Urinary bladder (tissue), 4 donors: ENCODE results near the gene HPGD. TPM values are rescaled to one million over a fixed set of nuclear protein-coding genes. Genes with fewer than 3 reads are reported as not detected.

Experiments
- DNase-seq: peaks from one replicate; pipeline ENCODE4 v3.0.0-alpha.2; 2015; ENCODE audit errors: extremely low spot score
- H3K27ac ChIP-seq: one replicate; pipeline ENCODE4 v1.5.1; 2013; ENCODE audit warnings: low read depth, mild to moderate bottlenecking, moderate library complexity
- H3K36me3 ChIP-seq: one replicate; pipeline ENCODE4 v1.6.1; 2013; ENCODE audit warnings: mild to moderate bottlenecking, moderate library complexity; ENCODE audit not compliant: insufficient read depth
- H3K4me1 ChIP-seq: one replicate; pipeline ENCODE4 v1.6.1; 2013; ENCODE audit warnings: mild to moderate bottlenecking, moderate library complexity; ENCODE audit not compliant: insufficient read depth
- H3K4me3 ChIP-seq: one replicate; pipeline ENCODE4 v1.5.1; 2013; ENCODE audit warnings: low read depth, low read length
- WGBS: extraction: QIAGEN DNeasy Blood & Tissue Kit; methylation state at CpG from one replicate; pipeline ENCODE4 v1.1.7; 2013; 5-methylcytosine and 5-hydroxymethylcytosine counted together
- polyA plus RNA-seq: library from polyadenylated mRNA; stranded (reverse); fragments of 200-250 nt; gene quantifications from one replicate; pipeline ENCODE4 v1.2.3, GENCODE V29; 2013
- total RNA-seq: library from RNA; depleted of rRNA; stranded (reverse); fragments of >200 nt; gene quantifications from one replicate; pipeline ENCODE4 v1.2.3, GENCODE V29; 2014
- donor health status: healthy with polysubstance abuse.
- donor health status: healthy.

Gene HPGD
- total and polyA plus RNA-seq, 2 donors: 51.6 to 148 TPM

DNA sequence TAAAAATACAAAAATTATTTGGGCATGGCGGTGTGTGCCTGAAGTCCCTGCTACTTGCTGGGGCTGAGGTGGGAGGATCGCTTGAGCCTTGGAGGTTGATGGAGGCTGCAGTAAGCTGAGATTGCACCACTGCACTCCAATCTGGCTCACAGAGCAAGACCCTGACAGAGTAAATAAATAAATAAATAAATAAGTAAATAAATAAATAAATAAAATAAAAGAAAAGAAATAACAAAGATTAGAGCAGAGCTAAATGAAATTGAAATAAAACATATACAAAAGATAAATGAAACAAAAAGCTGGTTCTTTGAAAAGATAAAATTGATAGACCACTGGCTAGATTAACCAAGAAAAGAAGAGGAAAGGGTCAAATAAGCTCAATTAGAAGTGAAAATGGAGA, 43.1 kb downstream of the HPGD start:
- no peak overlapping the region for H3K4me3 ChIP-seq
- over 99% methylated on average over 2 of the region's 2 CpGs for WGBS
- H3K4me1 ChIP-seq: no peaks in the 10 kb centered on the region
- no peaks in the 10 kb centered on the region for H3K36me3 ChIP-seq
- DNase-seq: no peak
- H3K27ac ChIP-seq: no peak overlapping the region

- 89% methylated on average over 3 of the region's 3 CpGs for WGBS
- Histone ChIP-seq H3K36me3 (no peaks in the 10 kb centered on the region), H3K4me1 (no peaks in the 10 kb centered on the region), H3K27ac (no peak overlapping the region), H3K4me3 (no peak overlapping the region)
- DNase-seq: no peak
Observed at GRCh38 chr4:174475528-174475927, 46.8 kb downstream of the HPGD start.

GRCh38 chr4:174474457-174475075, 47.7 kb downstream of the HPGD start:
- no peak for DNase-seq
- Histone ChIP-seq H3K4me3 (no peak overlapping the region), H3K36me3 (no peaks in the 10 kb centered on the region), H3K27ac (no peak overlapping the region), H3K4me1 (no peaks in the 10 kb centered on the region)
- 88% methylated on average over 8 of the region's 8 CpGs for WGBS

GRCh38 chr4:174467107-174467506, 55.2 kb downstream of the HPGD start:
- Histone ChIP-seq H3K36me3 (no peaks in the 10 kb centered on the region), H3K27ac (no peak overlapping the region), H3K4me1 (no peaks in the 10 kb centered on the region), H3K4me3 (no peak overlapping the region)
- no peak for DNase-seq
- WGBS: 86% methylated on average over 3 of the region's 3 CpGs

DNA sequence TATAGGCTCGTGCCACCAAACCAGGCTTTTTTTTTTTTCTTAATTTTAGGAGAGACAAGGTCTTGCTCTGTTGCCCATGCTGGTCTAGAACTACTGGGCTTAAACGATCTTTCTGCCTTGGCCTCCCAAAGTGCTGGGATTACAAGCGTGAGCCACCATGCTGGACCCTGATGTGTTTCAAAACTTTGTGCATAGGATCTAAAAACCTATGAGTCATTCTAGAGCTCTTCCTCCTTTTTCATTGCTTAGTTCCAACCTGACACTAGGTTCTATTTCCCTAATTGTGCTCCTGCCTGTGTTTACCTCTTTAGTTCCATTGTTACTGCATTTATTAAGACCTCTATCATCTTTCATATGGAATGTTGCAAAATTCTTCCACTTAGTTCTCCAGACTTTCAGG, 57.3 kb downstream of the HPGD start:
- WGBS: 94% methylated on average over 3 of the region's 3 CpGs
- no peak overlapping the region for H3K4me3 ChIP-seq
- DNase-seq: no peak
- H3K27ac ChIP-seq: no peak overlapping the region
- no peaks in the 10 kb centered on the region for H3K36me3 ChIP-seq
- H3K4me1 ChIP-seq: no peaks in the 10 kb centered on the region

DNA sequence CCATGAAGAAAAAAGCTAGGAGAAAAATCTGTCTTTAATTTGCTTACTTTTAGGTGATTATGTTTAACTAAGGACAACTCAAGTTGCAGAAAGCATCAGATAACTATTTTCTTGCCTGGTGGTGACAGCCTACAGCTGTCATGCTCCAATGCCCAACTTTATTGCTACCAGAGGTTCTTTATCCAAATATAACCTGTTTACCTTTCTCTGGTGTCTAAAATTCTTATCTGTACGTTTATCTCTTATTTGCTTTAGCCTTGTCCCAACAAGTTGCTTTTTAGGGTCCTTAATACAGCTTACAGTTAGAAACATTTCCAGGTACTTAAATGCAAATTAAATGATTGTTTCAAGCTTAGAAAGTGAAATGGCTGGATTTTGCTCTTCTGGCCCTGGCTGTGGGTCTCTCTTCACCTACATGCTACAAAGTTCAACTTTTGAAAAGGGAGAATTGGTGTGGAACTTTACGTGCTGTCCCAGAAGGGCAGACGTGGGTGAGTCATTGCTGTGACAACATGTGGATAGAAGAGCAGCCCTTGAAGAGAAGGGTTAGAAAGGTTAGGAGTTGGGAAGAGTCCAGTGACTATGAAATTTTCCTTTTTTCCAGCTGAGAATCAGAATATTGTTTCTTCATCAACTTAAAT, 60.7 kb downstream of the HPGD start:
- DNase-seq: no peak
- WGBS: 40% methylated on average over 3 of the region's 3 CpGs
- peak overlapping the region; percentile 29 for H3K27ac ChIP-seq
- no peaks in the 10 kb centered on the region for H3K4me1 ChIP-seq
- no peaks in the 10 kb centered on the region for H3K36me3 ChIP-seq
- no peak overlapping the region for H3K4me3 ChIP-seq

- Histone ChIP-seq H3K27ac (peak overlapping the region; percentile 10), H3K4me1 (no peaks in the 10 kb centered on the region), H3K4me3 (no peak overlapping the region), H3K36me3 (no peaks in the 10 kb centered on the region)
- WGBS: 76% methylated on average over 1 of the region's 1 CpG
- no peak for DNase-seq
Observed at GRCh38 chr4:174460684-174461083, 61.6 kb downstream of the HPGD start.

- H3K4me1 ChIP-seq: no peaks in the 10 kb centered on the region
Observed at GRCh38 chr4:174457468-174457867, 64.8 kb downstream of the HPGD start.

GRCh38 chr4:174454815-174455473, 67.3 kb downstream of the HPGD start:
- H3K27ac ChIP-seq: no peak overlapping the region
- H3K4me3 ChIP-seq: no peak overlapping the region
- WGBS: 53% methylated on average over 6 of the region's 6 CpGs
- H3K4me1 ChIP-seq: no peaks in the 10 kb centered on the region
- DNase-seq: no peak
- H3K36me3 ChIP-seq: no peaks in the 10 kb centered on the region

More at GRCh38 chr4:174457468-174457867, 64.8 kb downstream of the HPGD start:
- peak; percentile 87 for DNase-seq
- WGBS: 22% methylated on average over 6 of the region's 6 CpGs
- H3K4me3 ChIP-seq: no peak overlapping the region
- no peaks in the 10 kb centered on the region for H3K36me3 ChIP-seq
- no peak overlapping the region for H3K27ac ChIP-seq

DNA sequence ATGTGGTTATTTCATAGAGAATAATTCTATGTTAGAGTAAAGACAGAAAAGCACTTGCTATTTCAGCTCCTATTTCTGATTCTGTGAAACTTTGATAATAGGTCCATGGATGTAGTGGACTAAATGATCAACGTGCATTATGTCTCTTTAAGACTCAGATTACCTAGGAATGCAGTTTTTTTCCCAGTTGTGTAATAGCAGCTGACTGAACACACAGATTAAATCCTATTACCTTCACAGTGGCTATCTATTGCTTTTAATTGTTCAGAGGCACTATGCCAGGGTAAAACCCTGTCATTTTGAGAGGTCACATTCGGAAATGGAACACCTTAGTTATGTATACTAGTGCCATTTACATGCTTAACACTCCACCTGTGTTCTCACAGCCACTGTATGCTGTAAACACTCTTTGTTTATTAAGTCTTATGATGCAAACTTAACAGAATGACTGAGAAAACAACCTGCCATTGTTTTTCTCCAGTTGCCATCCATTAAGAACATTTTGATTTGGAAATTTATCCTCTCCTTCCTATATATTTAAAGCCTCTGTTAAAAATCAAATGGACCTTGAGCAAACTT, 70.5 kb downstream of the HPGD start:
- DNase-seq: no peak
- no peak overlapping the region for H3K27ac ChIP-seq
- WGBS: 65% methylated on average over 2 of the region's 2 CpGs
- peaks cover 2% of the 10 kb centered on the region for H3K4me1 ChIP-seq
- H3K36me3 ChIP-seq: no peaks in the 10 kb centered on the region
- H3K4me3 ChIP-seq: no peak overlapping the region

DNA sequence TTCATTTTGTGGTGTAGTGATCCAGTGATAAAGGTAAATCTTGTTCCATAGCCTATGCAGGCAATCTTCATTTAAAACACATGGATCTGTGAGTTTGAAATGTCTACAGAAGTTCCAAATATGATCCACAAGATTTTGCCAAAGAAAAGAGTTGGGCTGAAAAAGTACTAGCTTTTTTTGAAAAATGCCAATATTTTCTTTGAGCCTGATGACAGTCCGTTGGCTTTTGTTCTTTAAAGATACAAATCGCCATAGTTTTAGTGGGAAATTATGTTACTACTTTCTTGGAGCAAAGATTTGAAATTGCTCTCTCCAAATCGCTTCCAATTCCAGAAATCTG, 71.5 kb downstream of the HPGD start:
- Histone ChIP-seq H3K27ac (peak overlapping the region; percentile 38), H3K36me3 (no peaks in the 10 kb centered on the region), H3K4me1 (peaks cover 2% of the 10 kb centered on the region), H3K4me3 (no peak overlapping the region)
- no peak for DNase-seq
- WGBS: 49% methylated on average over 3 of the region's 3 CpGs

DNA sequence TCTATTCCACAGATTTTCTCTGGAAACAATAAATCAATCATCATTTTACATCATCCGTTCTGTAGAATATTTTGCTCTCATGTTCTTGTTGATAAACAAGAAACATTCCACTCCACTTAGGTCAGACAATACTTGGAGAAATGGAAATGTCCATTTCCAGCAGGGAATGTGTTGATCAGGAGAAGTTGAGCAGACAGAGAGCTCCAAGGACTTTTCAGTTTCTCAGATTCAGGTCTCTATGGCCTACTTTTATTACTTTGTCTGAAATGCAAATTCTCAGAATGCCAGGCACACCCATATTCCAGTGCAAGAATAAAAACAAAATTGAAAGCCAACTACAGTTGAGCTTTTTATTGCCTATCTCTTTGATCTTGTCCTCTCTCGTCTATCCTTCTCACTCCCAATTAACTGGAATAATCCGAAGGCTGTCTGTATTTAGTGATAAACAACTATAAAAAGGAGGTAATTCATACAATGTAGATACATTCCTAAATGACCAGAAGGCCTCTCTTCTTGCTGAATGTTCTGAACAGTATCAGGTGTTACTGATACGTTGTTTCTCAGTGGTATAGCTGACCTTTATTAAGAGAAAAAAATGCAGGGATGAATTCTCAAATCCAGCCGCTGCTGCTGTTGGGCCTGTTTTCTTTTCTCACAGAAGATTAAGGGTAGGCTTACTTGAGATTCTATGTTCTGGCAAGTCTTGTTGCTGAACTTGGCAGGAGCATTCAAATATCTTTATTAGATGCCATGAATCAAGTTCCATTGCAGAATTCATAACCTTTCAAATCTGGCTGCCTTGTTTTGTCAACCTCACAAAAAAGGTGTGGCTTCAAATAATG, 72.1 kb downstream of the HPGD start:
- WGBS: 21% methylated on average over 5 of the region's 5 CpGs

DNA sequence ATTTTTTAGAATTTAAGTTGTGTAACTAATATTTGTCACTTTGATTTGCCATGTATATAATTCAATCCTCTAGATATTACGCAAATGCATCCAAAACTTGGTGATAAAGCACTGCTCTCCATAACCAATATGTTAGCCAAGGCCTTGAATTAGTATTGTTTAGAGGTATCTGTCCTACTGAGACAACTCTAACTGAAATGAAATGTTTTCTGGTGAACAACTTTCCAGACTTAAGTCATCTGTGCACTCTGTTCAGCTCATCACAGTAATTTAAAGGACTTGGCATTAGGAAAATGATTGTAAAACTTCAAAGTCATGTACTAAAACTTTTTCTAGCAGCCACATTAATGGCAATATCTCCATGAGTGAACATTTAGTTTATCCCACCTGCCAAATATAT, 73.1 kb downstream of the HPGD start:
- no peak overlapping the region for H3K27ac ChIP-seq
- H3K36me3 ChIP-seq: no peaks in the 10 kb centered on the region
- 56% methylated on average over 1 of the region's 1 CpG for WGBS
- peaks cover 2% of the 10 kb centered on the region for H3K4me1 ChIP-seq
- no peak for DNase-seq
- no peak overlapping the region for H3K4me3 ChIP-seq

More for the DNA sequence above, 72.1 kb downstream of the HPGD start:
- H3K27ac ChIP-seq: peak overlapping the region; percentile 38
- H3K36me3 ChIP-seq: no peaks in the 10 kb centered on the region
- H3K4me1 ChIP-seq: peaks cover 2% of the 10 kb centered on the region
- DNase-seq: no peak
- H3K4me3 ChIP-seq: no peak overlapping the region
